Karpas-422 (cell line): ENCODE data around the gene PROK1. TPM values are rescaled to one million over a fixed set of nuclear protein-coding genes. Genes with fewer than 3 reads are reported as not detected.

ENCODE experiments used
- DNase-seq: peaks from one replicate; pipeline ENCODE4 v3.0.0-alpha.2; 2015
- H2AFZ ChIP-seq: fragments of 200-600 bp; sonication (generic); 2 replicates; pipeline ENCODE4 v1.6.1; 2014; ENCODE audit warnings: antibody characterized with exemption, low read length, mixed read lengths
- H3K27ac ChIP-seq: fragments of 200-600 bp; sonication (generic); 2 replicates; pipeline ENCODE4 v1.5.1; 2014; ENCODE audit warnings: mild to moderate bottlenecking, low read length, moderate library complexity
- H3K27me3 ChIP-seq: fragments of 200-600 bp; sonication (generic); 2 replicates; pipeline ENCODE4 v1.6.1; 2014; ENCODE audit warnings: low read length, mixed read lengths
- H3K36me3 ChIP-seq: fragments of 200-600 bp; sonication (generic); 2 replicates; pipeline ENCODE4 v1.6.1; 2014; ENCODE audit warnings: low read length, mixed read lengths; ENCODE audit not compliant: insufficient read depth
- H3K4me1 ChIP-seq: fragments of 200-600 bp; sonication (generic); 2 replicates; pipeline ENCODE4 v1.6.1; 2014; ENCODE audit warnings: mild to moderate bottlenecking, low read length, mixed read lengths
- H3K4me2 ChIP-seq: fragments of 200-600 bp; sonication (generic); 2 replicates; pipeline ENCODE4 v1.6.1; 2014; ENCODE audit warnings: low read length, low read depth, mild to moderate bottlenecking; ENCODE audit not compliant: poor library complexity, severe bottlenecking
- H3K4me3 ChIP-seq: fragments of 200-600 bp; sonication (generic); 2 replicates; pipeline ENCODE4 v1.5.1; 2014; ENCODE audit warnings: mild to moderate bottlenecking, antibody characterized with exemption, low read length, mixed read lengths
- H3K79me2 ChIP-seq: fragments of 200-600 bp; sonication (generic); 2 replicates; pipeline ENCODE4 v1.6.1; 2014; ENCODE audit warnings: mild to moderate bottlenecking, low read length, mixed read lengths
- H3K9ac ChIP-seq: fragments of 200-600 bp; sonication (generic); 2 replicates; pipeline ENCODE4 v1.6.0; 2014; ENCODE audit warnings: low read length
- H3K9me2 ChIP-seq: fragments of 200-600 bp; sonication (generic), shearing (Covaris generic); replicated peaks from 2 replicates; pipeline ENCODE4 v1.6.0; 2014; ENCODE audit warnings: mild to moderate bottlenecking, low read length, moderate library complexity; ENCODE audit not compliant: insufficient read depth
- H3K9me3 ChIP-seq: fragments of 300-700, 200-600 bp; sonication (generic); 2 replicates; pipeline ENCODE4 v1.6.1; 2014; ENCODE audit warnings: low read length, mixed read lengths
- H4K20me1 ChIP-seq: fragments of 200-600 bp; sonication (generic); 2 replicates; pipeline ENCODE4 v1.6.1; 2014; ENCODE audit warnings: mild to moderate bottlenecking, antibody characterized with exemption, low read length, low read depth; ENCODE audit not compliant: insufficient read depth
- total RNA-seq: library from RNA; depleted of rRNA; stranded (reverse); fragments of >200 nt; shearing (Covaris generic); gene quantifications from 2 replicates; pipeline ENCODE4 v1.2.3, GENCODE V29; 2014; ENCODE audit warnings: low replicate concordance

Gene PROK1
- total RNA-seq, 1 experiment from 2014 or later, result not detected

GRCh38 chr1:110475362-110476027 lies 24.5 kb downstream of the PROK1 start:
- DNase-seq, result no peak
- H3K36me3 ChIP-seq, result no peaks in the 10 kb centered on the region
- no peaks in the 10 kb centered on the region for H3K9me2 ChIP-seq
- no peak overlapping the region for H3K27ac ChIP-seq
- H3K9me3 ChIP-seq, result no peaks in the 10 kb centered on the region
- no peak overlapping the region for H3K4me3 ChIP-seq
- no peak overlapping the region for H2AFZ ChIP-seq
- H3K9ac ChIP-seq, result no peak overlapping the region
- peaks cover 8% of the 10 kb centered on the region for H3K4me1 ChIP-seq
- H3K4me2 ChIP-seq, result no peak overlapping the region
- H3K27me3 ChIP-seq, result no peaks in the 10 kb centered on the region
- no peaks in the 10 kb centered on the region for H3K79me2 ChIP-seq
- H4K20me1 ChIP-seq, result no peaks in the 10 kb centered on the region

DNA sequence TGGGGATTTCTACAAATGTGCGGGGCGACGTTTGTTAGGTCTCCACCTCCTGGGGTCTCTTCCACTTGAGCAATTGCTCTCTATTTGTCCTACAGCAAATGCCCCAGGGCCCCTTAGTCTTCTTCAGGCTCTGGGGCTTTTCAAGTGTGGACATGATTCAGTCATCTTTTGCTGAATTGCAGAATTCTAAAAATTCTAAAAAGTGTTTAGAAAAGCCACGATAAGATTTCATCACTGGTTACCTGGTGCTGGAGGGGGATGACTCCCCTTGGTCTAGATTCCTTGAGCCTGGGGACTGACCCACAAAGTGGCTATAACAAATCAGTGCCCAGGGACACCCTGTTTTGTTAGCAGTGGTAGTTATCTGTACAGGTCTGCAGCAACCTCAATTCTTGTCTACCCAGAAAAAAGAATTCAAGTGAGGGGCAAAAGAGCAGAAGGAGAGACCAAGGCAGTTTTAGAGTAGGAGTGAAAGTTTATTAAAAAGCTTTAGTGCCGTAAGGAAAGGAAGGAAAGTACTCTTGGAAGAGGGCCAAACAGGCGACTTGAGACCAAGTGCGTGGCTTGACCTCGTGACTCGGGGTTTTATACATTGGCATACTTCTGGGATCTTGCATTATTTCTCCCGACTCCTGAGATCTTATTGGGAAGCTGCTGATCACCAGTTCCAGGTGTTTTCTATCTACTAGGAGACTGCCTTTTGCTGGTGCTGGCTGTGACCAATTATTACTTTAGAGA lies 25.2 kb downstream of the PROK1 start:
- no peak overlapping the region for H3K27ac ChIP-seq
- no peaks in the 10 kb centered on the region for H3K9me2 ChIP-seq
- H4K20me1 ChIP-seq, result no peaks in the 10 kb centered on the region
- no peak overlapping the region for H2AFZ ChIP-seq
- no peak overlapping the region for H3K4me3 ChIP-seq
- H3K9me3 ChIP-seq, result no peaks in the 10 kb centered on the region
- no peaks in the 10 kb centered on the region for H3K79me2 ChIP-seq
- DNase-seq, result no peak
- no peaks in the 10 kb centered on the region for H3K36me3 ChIP-seq
- peaks cover 16% of the 10 kb centered on the region for H3K4me1 ChIP-seq
- H3K27me3 ChIP-seq, result no peaks in the 10 kb centered on the region
- no peak overlapping the region for H3K9ac ChIP-seq
- no peak overlapping the region for H3K4me2 ChIP-seq

- H3K4me3 ChIP-seq, result no peak overlapping the region
- no peak overlapping the region for H3K9ac ChIP-seq
- H3K27me3 ChIP-seq, result no peaks in the 10 kb centered on the region
- H3K27ac ChIP-seq, result no peak overlapping the region
- H3K9me2 ChIP-seq, result no peaks in the 10 kb centered on the region
- peaks cover 24% of the 10 kb centered on the region for H3K4me1 ChIP-seq
- no peaks in the 10 kb centered on the region for H4K20me1 ChIP-seq
- no peaks in the 10 kb centered on the region for H3K36me3 ChIP-seq
- DNase-seq, result no peak
- no peak overlapping the region for H3K4me2 ChIP-seq
- no peaks in the 10 kb centered on the region for H3K9me3 ChIP-seq
- no peaks in the 10 kb centered on the region for H3K79me2 ChIP-seq
- no peak overlapping the region for H2AFZ ChIP-seq
These were observed 26.1 kb downstream of the PROK1 start for GRCh38 chr1:110477041-110477440.

- H3K27me3 ChIP-seq, result no peaks in the 10 kb centered on the region
- no peak overlapping the region for H3K4me3 ChIP-seq
- peak; percentile 50 for DNase-seq
- peaks cover 27% of the 10 kb centered on the region for H3K4me1 ChIP-seq
- no peaks in the 10 kb centered on the region for H3K9me3 ChIP-seq
- no peak overlapping the region for H3K4me2 ChIP-seq
- no peak overlapping the region for H2AFZ ChIP-seq
- H3K36me3 ChIP-seq, result no peaks in the 10 kb centered on the region
- no peaks in the 10 kb centered on the region for H3K79me2 ChIP-seq
- no peaks in the 10 kb centered on the region for H4K20me1 ChIP-seq
- H3K9me2 ChIP-seq, result no peaks in the 10 kb centered on the region
- H3K27ac ChIP-seq, result no peak overlapping the region
- H3K9ac ChIP-seq, result no peak overlapping the region
These were observed 26.6 kb downstream of the PROK1 start for GRCh38 chr1:110477445-110477957.

DNA sequence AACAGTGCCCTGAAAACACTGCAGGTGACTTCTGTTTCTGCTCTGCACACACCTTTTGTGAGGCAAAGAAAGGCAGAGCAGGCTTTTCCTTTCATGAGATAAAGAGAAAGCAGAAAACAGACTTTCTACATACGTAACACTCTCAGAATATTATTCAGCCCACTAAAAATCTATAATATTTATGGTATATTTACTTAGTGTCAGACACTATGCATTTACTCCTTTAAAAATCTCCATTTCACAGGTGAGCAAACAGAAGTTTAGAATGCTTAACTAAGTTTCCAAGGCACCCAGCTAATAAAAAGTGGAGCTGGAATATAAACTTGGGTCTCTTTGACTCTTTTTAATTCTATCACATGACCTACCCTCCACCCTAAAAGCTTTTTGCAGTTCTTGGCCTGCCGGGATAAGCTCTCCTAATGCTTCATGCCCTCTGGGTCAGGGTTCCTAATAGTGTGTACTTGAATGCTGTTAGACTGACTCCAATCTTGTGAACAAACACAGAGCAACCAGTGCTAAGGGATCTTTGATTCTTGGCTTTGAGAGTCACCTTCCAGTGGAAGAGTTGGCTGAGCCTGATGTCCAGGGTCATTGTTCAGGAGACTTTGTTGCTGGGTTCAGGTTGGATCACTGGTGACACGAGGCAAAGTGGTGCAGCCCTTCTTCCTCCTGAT lies 27.2 kb downstream of the PROK1 start:
- no peaks in the 10 kb centered on the region for H3K79me2 ChIP-seq
- H3K4me1 ChIP-seq, result peaks cover 27% of the 10 kb centered on the region
- no peaks in the 10 kb centered on the region for H3K9me2 ChIP-seq
- H3K9ac ChIP-seq, result no peak overlapping the region
- no peak for DNase-seq
- H3K36me3 ChIP-seq, result no peaks in the 10 kb centered on the region
- no peak overlapping the region for H3K4me2 ChIP-seq
- no peaks in the 10 kb centered on the region for H3K9me3 ChIP-seq
- no peak overlapping the region for H2AFZ ChIP-seq
- no peak overlapping the region for H3K27ac ChIP-seq
- H3K27me3 ChIP-seq, result no peaks in the 10 kb centered on the region
- no peak overlapping the region for H3K4me3 ChIP-seq
- H4K20me1 ChIP-seq, result no peaks in the 10 kb centered on the region

- H4K20me1 ChIP-seq, result no peaks in the 10 kb centered on the region
- no peak overlapping the region for H3K4me3 ChIP-seq
- peaks cover 27% of the 10 kb centered on the region for H3K4me1 ChIP-seq
- no peak overlapping the region for H3K9ac ChIP-seq
- no peaks in the 10 kb centered on the region for H3K36me3 ChIP-seq
- H3K9me2 ChIP-seq, result no peaks in the 10 kb centered on the region
- H3K9me3 ChIP-seq, result no peaks in the 10 kb centered on the region
- DNase-seq, result no peak
- H3K27ac ChIP-seq, result no peak overlapping the region
- H3K27me3 ChIP-seq, result no peaks in the 10 kb centered on the region
- no peak overlapping the region for H2AFZ ChIP-seq
- no peaks in the 10 kb centered on the region for H3K79me2 ChIP-seq
- H3K4me2 ChIP-seq, result no peak overlapping the region
These were observed 27.9 kb downstream of the PROK1 start for GRCh38 chr1:110478886-110479285.

DNA sequence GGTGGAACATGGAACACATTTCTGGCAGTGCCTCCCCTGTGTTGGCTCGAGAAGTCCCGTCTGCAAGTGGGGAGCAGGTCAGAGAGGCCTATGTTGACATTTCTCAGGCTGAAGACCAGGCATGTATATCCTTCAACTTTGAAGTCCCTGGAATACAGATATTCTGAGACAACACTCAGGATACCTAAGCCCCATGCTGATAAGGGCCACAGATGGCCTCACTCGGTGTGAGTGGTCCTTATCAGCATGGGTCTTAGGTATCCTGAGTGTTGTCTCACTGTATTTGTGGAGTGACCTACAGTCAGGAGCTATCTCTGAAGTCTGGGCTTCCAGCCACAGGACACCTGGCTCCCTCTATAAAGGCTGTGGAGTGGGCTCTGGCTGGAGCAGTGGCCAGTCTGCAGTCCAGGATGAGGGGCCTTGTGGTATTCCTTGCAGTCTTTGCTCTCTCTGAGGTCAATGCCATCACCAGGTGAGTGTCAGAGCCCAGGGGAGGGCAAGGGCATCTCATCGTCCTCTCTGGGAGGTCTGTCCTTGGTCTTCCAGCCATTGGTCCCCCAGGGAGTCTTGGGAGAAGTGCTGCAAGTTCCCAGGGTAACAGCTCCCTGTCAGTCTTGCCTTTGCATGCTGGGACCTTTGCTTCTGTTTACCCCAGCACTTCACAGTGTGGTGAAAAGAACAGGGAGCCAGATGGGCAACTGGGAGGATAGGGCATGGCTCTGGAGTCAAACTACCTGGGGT lies 29.6 kb downstream of the PROK1 start:
- Histone ChIP-seq H3K79me2 (no peaks in the 10 kb centered on the region), H4K20me1 (no peaks in the 10 kb centered on the region), H3K4me3 (peak overlapping the region; percentile 35), H3K4me2 (peak overlapping the region; percentile 54), H3K9me3 (no peaks in the 10 kb centered on the region), H3K9me2 (no peaks in the 10 kb centered on the region), H3K4me1 (peaks cover 27% of the 10 kb centered on the region), H3K27ac (no peak overlapping the region; the same call in 1 of the 2 replicates), H2AFZ (no peak overlapping the region), H3K36me3 (no peaks in the 10 kb centered on the region), H3K9ac (no peak overlapping the region), H3K27me3 (no peaks in the 10 kb centered on the region)
- DNase-seq, result no peak
